HG03159 (cell line): ENCODE data around the gene BBS9.

Source experiments
- ATAC-seq: cut with Tn5 transposase; IDR thresholded peaks from one replicate; pipeline ENCODE4 v1.9.1; 2021; ENCODE audit warnings: mild to moderate bottlenecking, moderate library complexity; ENCODE audit not compliant: unreplicated experiment

BBS9 gene

GRCh38 chr7:33582533-33582932 is 453.2 kb downstream of the BBS9 start:
- no peak for ATAC-seq

GRCh38 chr7:33589911-33590310 is 460.5 kb downstream of the BBS9 start:
- ATAC-seq, result no peak

GRCh38 chr7:33590916-33591315 is 461.6 kb downstream of the BBS9 start:
- ATAC-seq, result no peak

- ATAC-seq, result no peak
Observed at GRCh38 chr7:33591490-33591889, 462.1 kb downstream of the BBS9 start.

GRCh38 chr7:33592718-33593117 is 463.4 kb downstream of the BBS9 start:
- ATAC-seq, result no peak

GRCh38 chr7:33593611-33594010 is 464.2 kb downstream of the BBS9 start:
- ATAC-seq, result no peak

- ATAC-seq, result no peak
Observed at GRCh38 chr7:33596686-33597085, 467.3 kb downstream of the BBS9 start.

- no peak for ATAC-seq
Observed at GRCh38 chr7:33597181-33597580, 467.8 kb downstream of the BBS9 start.

GRCh38 chr7:33601101-33601500 is 471.7 kb downstream of the BBS9 start:
- no peak for ATAC-seq

GRCh38 chr7:33601884-33602283 is 472.5 kb downstream of the BBS9 start:
- ATAC-seq, result no peak

- ATAC-seq, result no peak
Observed at GRCh38 chr7:33604056-33604455, 474.7 kb downstream of the BBS9 start.

- ATAC-seq, result no peak
Observed at GRCh38 chr7:33610918-33611317, 481.6 kb downstream of the BBS9 start.

GRCh38 chr7:33612442-33612841 is 483.1 kb downstream of the BBS9 start:
- ATAC-seq, result no peak

- no peak for ATAC-seq
Observed at GRCh38 chr7:33614357-33615117, 485.2 kb downstream of the BBS9 start.

GRCh38 chr7:33616752-33617151 is 487.4 kb downstream of the BBS9 start:
- no peak for ATAC-seq

- ATAC-seq, result no peak
Observed at GRCh38 chr7:33619264-33619663, 489.9 kb downstream of the BBS9 start.

GRCh38 chr7:33623267-33623666 is 493.9 kb downstream of the BBS9 start:
- no peak for ATAC-seq

GRCh38 chr7:33624215-33624614 is 494.9 kb downstream of the BBS9 start:
- no peak for ATAC-seq

GRCh38 chr7:33626869-33627268 is 497.5 kb downstream of the BBS9 start:
- no peak for ATAC-seq

GRCh38 chr7:33627741-33628140 is 498.4 kb downstream of the BBS9 start:
- no peak for ATAC-seq

- ATAC-seq, result no peak
Observed at GRCh38 chr7:33628894-33629293, 499.5 kb downstream of the BBS9 start.

GRCh38 chr7:33630359-33630758 is 501.0 kb downstream of the BBS9 start:
- ATAC-seq, result no peak

GRCh38 chr7:33632322-33632721 is 503.0 kb downstream of the BBS9 start:
- no peak for ATAC-seq
